IPS-11a (cell line): ENCODE data around the gene BLM.

Experiments
- H3K4me3 ChIP-seq: one replicate; pipeline ENCODE4 v1.5.1; 2013; ENCODE audit warnings: low read depth, low read length, control low read depth

BLM gene

GRCh38 chr15:90782442-90782841, 65.3 kb downstream of the BLM start:
- H3K4me3 ChIP-seq: no peak overlapping the region

- H3K4me3 ChIP-seq: no peak overlapping the region
Observed at GRCh38 chr15:90787881-90788280, 70.7 kb downstream of the BLM start.

DNA sequence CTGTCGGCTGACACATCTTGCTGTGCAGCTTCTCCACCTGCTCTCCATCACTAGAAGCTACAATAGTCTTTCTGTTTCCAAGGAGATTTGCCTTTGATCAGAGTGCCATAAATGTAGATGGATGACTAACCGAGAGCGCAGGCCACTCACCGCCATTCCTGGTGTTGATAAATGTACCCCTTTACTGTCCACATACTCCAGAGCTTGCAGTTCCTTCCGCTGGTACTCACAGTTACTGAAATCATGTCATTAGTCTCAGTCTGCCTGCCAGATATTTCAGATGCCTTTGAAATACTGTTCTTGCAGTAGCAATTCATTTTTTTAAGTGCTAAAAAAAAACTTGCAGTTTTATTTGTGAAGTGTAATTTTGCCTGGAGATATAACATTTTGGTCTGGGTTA, 72.3 kb downstream of the BLM start:
- no peak overlapping the region for H3K4me3 ChIP-seq

- no peak overlapping the region for H3K4me3 ChIP-seq
Observed at GRCh38 chr15:90790057-90790456, 72.9 kb downstream of the BLM start.

DNA sequence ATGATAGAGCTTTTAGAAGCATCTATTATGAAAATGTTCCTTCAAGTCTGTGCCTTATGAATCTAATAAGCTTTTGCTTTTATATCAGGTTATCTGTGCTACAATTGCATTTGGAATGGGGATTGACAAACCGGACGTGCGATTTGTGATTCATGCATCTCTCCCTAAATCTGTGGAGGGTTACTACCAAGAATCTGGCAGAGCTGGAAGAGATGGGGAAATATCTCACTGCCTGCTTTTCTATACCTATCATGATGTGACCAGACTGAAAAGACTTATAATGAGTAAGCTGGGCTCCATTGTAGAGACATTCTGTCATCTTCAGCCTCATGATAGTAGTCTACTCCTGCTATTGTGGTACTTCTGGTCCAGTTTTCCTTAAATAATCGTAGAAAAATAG, 73.4 kb downstream of the BLM start:
- H3K4me3 ChIP-seq: no peak overlapping the region

DNA sequence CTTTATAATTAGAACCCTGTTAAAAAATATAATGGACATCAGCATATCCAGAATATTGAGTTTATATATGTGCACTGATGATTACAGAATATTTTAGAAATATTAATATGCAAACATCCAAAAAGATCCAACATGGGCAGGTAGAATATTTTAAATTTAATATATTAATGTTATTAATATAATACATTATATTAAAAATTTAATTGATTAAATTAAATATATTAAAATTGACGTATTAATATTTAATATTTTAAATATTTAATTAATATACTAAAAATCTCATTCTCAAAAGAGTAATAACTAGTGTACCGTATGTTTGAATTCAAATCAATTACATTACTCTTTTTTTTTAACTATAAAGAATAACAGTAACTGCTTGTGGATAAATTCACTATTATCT, 77.4 kb downstream of the BLM start:
- H3K4me3 ChIP-seq: no peak overlapping the region

- H3K4me3 ChIP-seq: no peak overlapping the region
Observed at GRCh38 chr15:90799639-90800170, 82.6 kb downstream of the BLM start.

GRCh38 chr15:90801803-90802202, 84.7 kb downstream of the BLM start:
- H3K4me3 ChIP-seq: no peak overlapping the region

- H3K4me3 ChIP-seq: no peak overlapping the region
Observed at GRCh38 chr15:90807074-90807785, 90.1 kb downstream of the BLM start.

GRCh38 chr15:90807786-90808086, 90.6 kb downstream of the BLM start:
- H3K4me3 ChIP-seq: no peak overlapping the region

DNA sequence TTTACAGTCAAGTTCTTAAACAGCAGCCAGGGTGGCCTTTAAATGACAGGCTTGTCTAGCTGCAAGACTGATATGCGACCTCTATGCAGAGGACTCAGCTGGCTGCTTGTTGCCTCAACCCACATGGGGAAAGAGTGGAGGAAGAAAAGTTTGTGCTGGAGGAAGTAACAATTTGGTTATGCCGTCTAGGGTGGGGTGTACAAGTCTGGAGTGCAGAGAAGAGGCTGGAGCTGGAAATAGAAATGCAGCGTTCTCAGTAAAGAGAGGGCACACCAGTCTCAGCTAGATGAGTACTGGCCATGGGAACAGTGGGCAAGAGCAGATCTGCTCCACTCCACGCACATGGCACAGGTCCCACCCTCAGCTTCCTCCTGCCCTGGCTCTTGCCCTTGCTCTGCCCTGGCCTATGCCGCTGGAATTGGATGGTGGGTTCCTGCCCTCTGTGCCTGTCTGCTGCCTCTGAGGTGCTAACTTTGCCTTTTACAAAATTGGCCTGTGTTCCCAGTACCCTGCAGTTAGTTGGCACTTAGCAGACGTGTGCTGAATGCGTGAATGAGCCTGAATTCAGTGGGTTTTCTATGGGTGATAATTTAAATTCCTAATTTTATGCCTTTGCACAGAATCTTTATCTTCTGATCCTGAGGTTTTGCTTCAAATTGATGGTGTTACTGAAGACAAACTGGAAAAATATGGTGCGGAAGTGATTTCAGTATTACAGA, 91.5 kb downstream of the BLM start:
- H3K4me3 ChIP-seq: no peak overlapping the region

- H3K4me3 ChIP-seq: no peak overlapping the region
Observed at GRCh38 chr15:90809536-90809935, 92.4 kb downstream of the BLM start.

GRCh38 chr15:90810354-90810753, 93.2 kb downstream of the BLM start:
- H3K4me3 ChIP-seq: no peak overlapping the region

GRCh38 chr15:90812171-90812957, 95.2 kb downstream of the BLM start:
- no peak overlapping the region for H3K4me3 ChIP-seq

DNA sequence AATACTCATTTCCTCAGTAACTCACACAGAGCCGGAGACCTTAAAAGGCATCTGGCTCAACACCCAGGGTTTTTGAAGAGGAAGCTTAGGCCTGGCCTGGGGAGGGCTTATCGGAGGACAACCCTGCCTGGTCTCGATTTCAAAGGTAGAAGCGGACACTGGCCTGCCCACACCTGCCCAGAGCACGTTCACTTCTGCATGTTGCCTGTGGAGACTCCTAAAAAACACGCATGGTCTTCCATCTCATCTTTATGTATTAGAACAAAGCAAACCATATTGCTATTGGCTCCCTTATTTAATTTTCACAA, 95.8 kb downstream of the BLM start:
- no peak overlapping the region for H3K4me3 ChIP-seq

DNA sequence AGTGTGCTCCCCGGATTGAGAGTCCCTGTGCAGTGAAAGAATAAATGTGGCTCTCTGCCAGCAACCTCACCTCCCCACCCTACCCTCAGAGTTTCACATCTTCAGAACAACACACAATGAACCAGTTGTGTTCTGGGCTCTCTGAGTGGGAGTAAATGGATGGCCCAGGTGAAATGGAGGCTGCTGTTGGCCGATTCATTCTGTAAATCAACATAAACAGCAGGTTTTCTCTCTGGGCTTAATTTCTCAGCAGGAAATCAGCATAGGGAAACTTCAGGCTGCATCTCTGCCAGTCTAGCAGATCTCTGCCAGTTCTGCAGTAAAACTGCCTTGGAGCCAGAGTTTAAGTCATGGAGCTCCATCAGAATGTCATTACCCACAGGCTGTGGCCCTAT, 96.6 kb downstream of the BLM start:
- no peak overlapping the region for H3K4me3 ChIP-seq

- H3K4me3 ChIP-seq: no peak overlapping the region
Observed at GRCh38 chr15:90814191-90814821, 97.2 kb downstream of the BLM start.

GRCh38 chr15:90816401-90817116, 99.4 kb downstream of the BLM start:
- H3K4me3 ChIP-seq: no peak overlapping the region

DNA sequence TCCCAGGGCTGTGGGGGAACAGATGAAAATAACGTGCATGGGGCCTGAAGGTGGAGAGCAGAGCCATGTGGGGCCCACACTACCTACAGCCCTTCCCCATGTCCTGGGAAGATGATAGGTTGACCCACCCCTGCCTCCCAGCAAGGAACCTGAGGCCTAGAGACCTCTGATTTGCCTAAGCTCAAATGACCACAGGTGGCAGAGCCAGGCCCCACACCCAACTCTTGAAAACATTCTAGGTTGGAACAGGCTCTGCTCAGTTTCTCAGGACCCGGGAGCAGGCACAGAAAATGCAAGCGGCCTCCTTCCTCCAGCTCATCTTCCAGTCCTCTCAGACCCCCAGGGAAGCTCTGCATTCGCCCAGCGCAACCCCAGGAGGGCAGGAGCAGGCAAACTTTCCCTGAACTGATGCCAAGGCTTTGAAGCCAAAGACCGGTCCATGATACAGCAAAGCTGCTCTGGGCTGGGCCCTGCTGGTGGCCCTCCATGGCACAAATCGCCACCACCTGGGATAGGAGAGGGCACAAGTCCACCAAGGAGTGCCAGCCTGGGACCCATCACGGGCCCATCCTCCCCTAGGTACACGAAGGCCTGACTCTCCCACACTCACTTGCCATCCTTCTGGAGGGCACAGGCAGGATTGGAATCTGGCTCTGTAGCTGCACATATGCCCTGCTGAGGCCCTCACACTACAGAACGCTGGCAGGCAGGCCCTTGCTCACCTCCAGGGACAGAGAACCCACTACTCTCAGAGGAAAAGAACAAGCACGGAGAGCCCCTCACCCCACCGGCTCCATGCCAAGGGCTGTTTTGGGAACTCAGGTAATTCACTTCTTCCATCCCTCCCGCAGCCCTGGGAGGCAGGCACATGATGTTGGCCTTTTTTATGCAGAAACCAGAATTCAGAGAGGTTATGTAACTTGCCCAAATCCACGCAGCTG, 100.2 kb downstream of the BLM start:
- no peak overlapping the region for H3K4me3 ChIP-seq
